Activated naive CD4-positive, alpha-beta T cell treated with anti-CD3 and anti-CD28 coated beads, Interleukin-2, amount 50 U/mL, for 72 hours (primary cell): ENCODE measurements around the gene ITPR1. TPM values are rescaled to one million over a fixed set of nuclear protein-coding genes. Genes with fewer than 3 reads are reported as not detected.

Source experiments
- ATAC-seq, 2 donors: fragments of 150-1000 bp; cut with Tn5 transposase; 2 replicates each; pipeline ENCODE4 v1.10.0; 2021; ENCODE audit warnings: mild to moderate bottlenecking in 2 of 2, moderate library complexity in 2 of 2
- DNase-seq, 2 donors: peaks; one replicate each; pipeline ENCODE4 v3.0.0; 2021 to 2022; ENCODE audit warnings: low spot score in 2 of 2
- H3K27ac Mint-ChIP-seq, 2 donors: one replicate each; pipeline ENCODE4 v1.8.0; 2022; ENCODE audit warnings: mild to moderate bottlenecking in 2 of 2, mixed read lengths in 2 of 2
- H3K36me3 Mint-ChIP-seq, 2 donors: one replicate each; pipeline ENCODE4 v1.8.0; 2022; ENCODE audit warnings: mixed read lengths in 2 of 2
- H3K9me3 Mint-ChIP-seq, 2 donors: one replicate each; pipeline ENCODE4 v1.8.0; 2022; ENCODE audit warnings: mixed read lengths in 2 of 2
- total RNA-seq, 2 donors: library from RNA; stranded (reverse); gene quantifications; one replicate each; pipeline ENCODE4 v1.2.3, GENCODE V29; 2022

ITPR1 gene
- total RNA-seq, 2 donors from 2014 or later, result 40.0 to 70.7 TPM

GRCh38 chr3:4517093-4517492 lies 23.9 kb downstream of the ITPR1 start:
- no peak overlapping the region for H3K27ac Mint-ChIP-seq
- H3K9me3 Mint-ChIP-seq, result no peaks in the 10 kb centered on the region
- DNase-seq, result no peak
- no peak for ATAC-seq
- H3K36me3 Mint-ChIP-seq, result no peaks in the 10 kb centered on the region

GRCh38 chr3:4517643-4518311 lies 24.6 kb downstream of the ITPR1 start:
- no peak for DNase-seq
- peak overlapping the region; percentile 32 to 63 for H3K27ac Mint-ChIP-seq
- H3K36me3 Mint-ChIP-seq, result peaks cover 0 to 5% of the 10 kb centered on the region in 2 donors
- ATAC-seq, result no peak
- no peaks in the 10 kb centered on the region for H3K9me3 Mint-ChIP-seq

- peaks cover 3 to 5% of the 10 kb centered on the region in 2 donors for H3K36me3 Mint-ChIP-seq
- H3K27ac Mint-ChIP-seq, result peak overlapping the region in 1 of 2 donors; percentile 63
- DNase-seq (no peak), ATAC-seq (no peak)
- no peaks in the 10 kb centered on the region for H3K9me3 Mint-ChIP-seq
Measured at GRCh38 chr3:4520033-4520816, 27.1 kb downstream of the ITPR1 start.

GRCh38 chr3:4522947-4523346 lies 29.8 kb downstream of the ITPR1 start:
- DNase-seq, result no peak
- no peak for ATAC-seq
- H3K27ac Mint-ChIP-seq, result no peak overlapping the region
- H3K36me3 Mint-ChIP-seq, result peaks cover 5% of the 10 kb centered on the region in 2 donors
- H3K9me3 Mint-ChIP-seq, result no peaks in the 10 kb centered on the region

- Mint-ChIP-seq H3K36me3 (peaks cover 5% of the 10 kb centered on the region in 2 donors), H3K9me3 (no peaks in the 10 kb centered on the region), H3K27ac (no peak overlapping the region)
- DNase-seq (no peak), ATAC-seq (no peak)
Measured at GRCh38 chr3:4523710-4524698, 30.9 kb downstream of the ITPR1 start.

- Mint-ChIP-seq H3K9me3 (no peaks in the 10 kb centered on the region), H3K36me3 (peaks cover 5% of the 10 kb centered on the region in 2 donors), H3K27ac (no peak overlapping the region)
- no peak for ATAC-seq
- DNase-seq, result no peak
Measured at GRCh38 chr3:4525560-4526223, 32.5 kb downstream of the ITPR1 start.

- DNase-seq (no peak), ATAC-seq (no peak)
- H3K9me3 Mint-ChIP-seq, result no peaks in the 10 kb centered on the region
- no peak overlapping the region for H3K27ac Mint-ChIP-seq
- H3K36me3 Mint-ChIP-seq, result peaks cover 0 to 5% of the 10 kb centered on the region in 2 donors
Measured at GRCh38 chr3:4528320-4528719, 35.2 kb downstream of the ITPR1 start.

GRCh38 chr3:4528819-4529600 lies 35.9 kb downstream of the ITPR1 start:
- DNase-seq, result no peak
- Mint-ChIP-seq H3K27ac (no peak overlapping the region), H3K9me3 (no peaks in the 10 kb centered on the region), H3K36me3 (peaks cover 0 to 5% of the 10 kb centered on the region in 2 donors)
- no peak for ATAC-seq

GRCh38 chr3:4529876-4530588 lies 36.9 kb downstream of the ITPR1 start:
- DNase-seq, result no peak
- Mint-ChIP-seq H3K36me3 (peaks cover 0 to 3% of the 10 kb centered on the region in 2 donors), H3K9me3 (no peaks in the 10 kb centered on the region), H3K27ac (no peak overlapping the region)
- no peak for ATAC-seq

- H3K27ac Mint-ChIP-seq, result peak overlapping the region in 1 of 2 donors; percentile 18
- ATAC-seq (no peak), DNase-seq (no peak)
- H3K36me3 Mint-ChIP-seq, result no peaks in the 10 kb centered on the region
- H3K9me3 Mint-ChIP-seq, result no peaks in the 10 kb centered on the region
Measured at GRCh38 chr3:4531478-4532025, 38.4 kb downstream of the ITPR1 start.

- Mint-ChIP-seq H3K36me3 (peaks cover 5 to 10% of the 10 kb centered on the region in 2 donors), H3K9me3 (peaks cover 0 to 6% of the 10 kb centered on the region in 2 donors), H3K27ac (peak overlapping the region in 1 of 2 donors; percentile 41)
- DNase-seq (no peak), ATAC-seq (no peak)
Measured at GRCh38 chr3:4532535-4533112, 39.5 kb downstream of the ITPR1 start.

GRCh38 chr3:4533489-4534443 lies 40.6 kb downstream of the ITPR1 start:
- ATAC-seq (no peak), DNase-seq (no peak)
- Mint-ChIP-seq H3K27ac (no peak overlapping the region), H3K36me3 (peaks cover 10% of the 10 kb centered on the region in 2 donors), H3K9me3 (peaks cover 4 to 6% of the 10 kb centered on the region in 2 donors)

GRCh38 chr3:4534906-4535305 lies 41.8 kb downstream of the ITPR1 start:
- DNase-seq, result no peak
- no peak for ATAC-seq
- Mint-ChIP-seq H3K36me3 (peaks cover 10 to 11% of the 10 kb centered on the region in 2 donors), H3K9me3 (peaks cover 4 to 6% of the 10 kb centered on the region in 2 donors), H3K27ac (no peak overlapping the region)
